Naive B cell (primary cell): Measurements from ENCODE around the gene ATE1. TPM values are rescaled to one million over a fixed set of nuclear protein-coding genes. Genes with fewer than 3 reads are reported as not detected.

Experiments used
- ATAC-seq, 2 donors: fragments of 150-1000 bp; cut with Tn5 transposase; 2 replicates each; pipeline ENCODE4 v1.10.0; 2021; ENCODE audit warnings: low read depth in 2 of 2, mild to moderate bottlenecking in 2 of 2, moderate library complexity in 2 of 2
- DNase-seq: peaks from one replicate; pipeline ENCODE4 v3.0.0; 2022
- H3K27ac Mint-ChIP-seq, 6 donors: one replicate each; pipeline ENCODE4 v1.8.0; 2020 to 2022; ENCODE audit warnings: mild to moderate bottlenecking in 6 of 6, mixed read lengths in 6 of 6, moderate library complexity in 5 of 6, inconsistent platforms in 2 of 6
- H3K27me3 Mint-ChIP-seq, 3 donors: one replicate each; pipeline ENCODE4 v1.8.0; 2021 to 2022; ENCODE audit warnings: mixed read lengths in 3 of 3, mild to moderate bottlenecking in 1 of 3
- H3K36me3 Mint-ChIP-seq, 2 donors: one replicate each; pipeline ENCODE4 v1.8.0; 2020 to 2022; ENCODE audit warnings: mixed read lengths in 2 of 2, inconsistent platforms in 1 of 2, mild to moderate bottlenecking in 1 of 2
- H3K4me1 Mint-ChIP-seq, 3 donors: one replicate each; pipeline ENCODE4 v1.8.0; 2020 to 2022; ENCODE audit warnings: mixed read lengths in 3 of 3, inconsistent platforms in 1 of 3, mild to moderate bottlenecking in 1 of 3, moderate library complexity in 1 of 3
- H3K4me3 Mint-ChIP-seq, 8 donors: one replicate each; pipeline ENCODE4 v1.8.0; 2020 to 2022; ENCODE audit warnings: mild to moderate bottlenecking in 8 of 8, mixed read lengths in 8 of 8, moderate library complexity in 8 of 8, inconsistent platforms in 2 of 8
- H3K9me3 Mint-ChIP-seq, 7 donors: one replicate each; pipeline ENCODE4 v1.8.0; 2020 to 2022; ENCODE audit warnings: mixed read lengths in 7 of 7, mild to moderate bottlenecking in 5 of 7, inconsistent platforms in 2 of 7, moderate library complexity in 1 of 7
- polyA plus RNA-seq, 6 donors: library from polyadenylated mRNA; unstranded; fragments of 300-500 nt; fragmentation: Illumina TruSeq; gene quantifications; one replicate each; pipeline ENCODE4 v1.2.3, GENCODE V29; 2021; ENCODE audit warnings: low read depth in 6 of 6

ATE1 gene
- polyA plus RNA-seq, 6 donors from 2014 or later: 26.2 to 31.3 (median 30.8) TPM

DNA sequence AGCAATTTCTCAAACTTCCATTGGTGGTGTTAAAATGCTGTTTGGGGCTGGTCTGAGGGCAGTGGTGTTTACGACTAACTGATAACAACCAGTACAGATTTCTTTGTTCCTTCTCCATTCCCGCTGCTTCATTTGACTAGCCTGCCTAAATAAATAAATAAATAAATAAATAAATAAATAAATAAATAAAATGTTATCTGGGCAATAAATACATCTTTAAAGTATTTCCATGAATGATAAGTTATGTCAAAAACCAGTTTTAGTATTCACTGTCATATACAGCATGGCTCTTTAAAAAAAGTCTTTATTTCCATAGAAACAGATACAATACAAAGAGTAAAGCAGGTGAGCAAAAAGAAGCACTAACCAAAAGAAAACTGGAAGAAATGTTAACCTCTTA, 81.3 kb downstream of the ATE1 start:
- Mint-ChIP-seq H3K9me3 (peaks cover 0 to 14% (median 7%) of the 10 kb centered on the region in 7 donors), H3K36me3 (peaks cover 26 to 42% of the 10 kb centered on the region in 2 donors), H3K4me1 (peaks cover 0 to 5% (median 3%) of the 10 kb centered on the region in 3 donors), H3K27ac (no peak overlapping the region), H3K4me3 (no peak overlapping the region), H3K27me3 (no peaks in the 10 kb centered on the region)
- DNase-seq: no peak
- ATAC-seq: no peak

GRCh38 chr10:121845044-121845784, 82.6 kb downstream of the ATE1 start:
- no peaks in the 10 kb centered on the region for H3K27me3 Mint-ChIP-seq
- no peak overlapping the region for H3K27ac Mint-ChIP-seq
- H3K4me1 Mint-ChIP-seq: peaks cover 0 to 5% (median 3%) of the 10 kb centered on the region in 3 donors
- peaks cover 0 to 14% (median 7%) of the 10 kb centered on the region in 7 donors for H3K9me3 Mint-ChIP-seq
- ATAC-seq (no peak), DNase-seq (no peak)
- H3K4me3 Mint-ChIP-seq: no peak overlapping the region
- peaks cover 26 to 37% of the 10 kb centered on the region in 2 donors for H3K36me3 Mint-ChIP-seq

GRCh38 chr10:121844537-121844936, 83.3 kb downstream of the ATE1 start:
- peaks cover 0 to 14% (median 7%) of the 10 kb centered on the region in 7 donors for H3K9me3 Mint-ChIP-seq
- peaks cover 0 to 5% (median 3%) of the 10 kb centered on the region in 3 donors for H3K4me1 Mint-ChIP-seq
- DNase-seq (no peak), ATAC-seq (no peak)
- H3K4me3 Mint-ChIP-seq: no peak overlapping the region
- H3K27me3 Mint-ChIP-seq: no peaks in the 10 kb centered on the region
- peaks cover 19 to 33% of the 10 kb centered on the region in 2 donors for H3K36me3 Mint-ChIP-seq
- no peak overlapping the region for H3K27ac Mint-ChIP-seq

DNA sequence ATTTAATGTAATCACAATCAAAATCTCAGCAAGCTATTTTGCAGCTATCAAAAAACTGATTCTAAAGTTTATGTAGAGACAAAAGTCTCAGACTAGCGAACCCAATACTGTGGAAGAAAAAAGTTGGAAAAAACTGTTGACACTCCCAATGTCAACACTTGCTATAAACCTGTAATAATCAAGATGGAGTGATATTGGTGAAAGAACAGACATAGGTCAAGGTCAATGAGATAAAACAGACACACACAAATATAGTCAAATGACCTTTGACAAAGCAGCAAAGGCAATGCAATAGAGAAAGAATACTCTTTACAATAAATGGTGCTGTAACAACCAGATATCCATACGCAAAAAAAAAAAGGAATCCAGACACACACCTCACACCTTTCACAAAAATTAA, 84.5 kb downstream of the ATE1 start:
- Mint-ChIP-seq H3K4me3 (no peak overlapping the region), H3K9me3 (peaks cover 0 to 14% (median 7%) of the 10 kb centered on the region in 7 donors), H3K36me3 (peaks cover 15 to 30% of the 10 kb centered on the region in 2 donors), H3K27ac (no peak overlapping the region), H3K4me1 (peaks cover 0 to 6% (median 5%) of the 10 kb centered on the region in 3 donors), H3K27me3 (no peaks in the 10 kb centered on the region)
- ATAC-seq (no peak), DNase-seq (no peak)

- Mint-ChIP-seq H3K27me3 (no peaks in the 10 kb centered on the region), H3K9me3 (peaks cover 0 to 14% (median 7%) of the 10 kb centered on the region in 7 donors), H3K4me3 (no peak overlapping the region), H3K27ac (no peak overlapping the region), H3K36me3 (peaks cover 18 to 37% of the 10 kb centered on the region in 2 donors), H3K4me1 (peaks cover 0 to 6% (median 5%) of the 10 kb centered on the region in 3 donors)
- no peak for ATAC-seq
- DNase-seq: no peak
Observed at GRCh38 chr10:121841862-121842261, 86.0 kb downstream of the ATE1 start.

DNA sequence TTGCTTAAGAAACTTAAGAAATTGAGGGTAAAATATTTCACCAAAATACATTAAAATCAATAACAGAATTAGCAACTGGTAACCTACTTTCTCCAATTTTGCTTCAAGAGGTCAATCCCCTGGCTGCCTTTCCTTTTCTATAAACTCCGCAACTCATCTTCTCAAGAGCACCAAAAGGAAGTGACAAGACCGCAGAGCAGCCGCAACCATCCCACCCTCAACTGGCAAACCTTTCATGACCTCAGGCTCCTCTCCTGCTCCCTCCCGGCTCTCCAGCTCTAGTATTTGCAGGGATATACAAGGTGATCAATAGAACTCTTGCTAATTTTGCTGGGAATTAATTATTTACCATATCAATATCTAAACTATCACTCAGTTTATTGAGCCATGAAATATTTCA, 88.9 kb downstream of the ATE1 start:
- no peak overlapping the region for H3K27ac Mint-ChIP-seq
- H3K4me1 Mint-ChIP-seq: peaks cover 0 to 12% (median 8%) of the 10 kb centered on the region in 3 donors
- no peaks in the 10 kb centered on the region for H3K27me3 Mint-ChIP-seq
- H3K9me3 Mint-ChIP-seq: no peaks in the 10 kb centered on the region
- ATAC-seq (no peak), DNase-seq (no peak)
- peaks cover 16 to 24% of the 10 kb centered on the region in 2 donors for H3K36me3 Mint-ChIP-seq
- no peak overlapping the region for H3K4me3 Mint-ChIP-seq

- no peak for DNase-seq
- Mint-ChIP-seq H3K27me3 (no peaks in the 10 kb centered on the region), H3K4me1 (peaks cover 4 to 16% (median 13%) of the 10 kb centered on the region in 3 donors), H3K36me3 (peaks cover 16 to 24% of the 10 kb centered on the region in 2 donors), H3K27ac (peak overlapping the region in 1 of 6 donors; percentile 12), H3K4me3 (no peak overlapping the region), H3K9me3 (no peaks in the 10 kb centered on the region)
- ATAC-seq: no peak
Observed at GRCh38 chr10:121838149-121838548, 89.7 kb downstream of the ATE1 start.

DNA sequence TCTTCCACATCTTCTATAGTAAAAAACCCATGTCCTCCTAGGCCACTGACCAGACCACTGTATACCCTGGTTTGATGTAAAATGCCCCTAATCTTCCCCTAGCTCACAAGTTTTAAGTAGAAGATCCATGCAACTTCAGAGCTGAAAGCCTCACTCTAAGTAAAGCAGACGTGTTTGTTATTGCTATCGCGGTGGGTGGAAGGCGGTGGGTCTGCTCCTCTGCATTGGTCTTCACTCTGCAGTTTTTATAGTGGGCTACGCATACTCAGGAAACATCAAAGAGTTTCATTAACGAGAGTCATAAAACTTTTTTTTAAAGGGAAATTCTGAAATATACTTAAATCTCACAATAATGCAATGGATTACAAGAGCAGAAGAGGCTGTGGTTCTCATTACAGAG, 91.7 kb downstream of the ATE1 start:
- peak overlapping the region in 2 of 6 donors; percentile 5 to 43 for H3K27ac Mint-ChIP-seq
- no peaks in the 10 kb centered on the region for H3K27me3 Mint-ChIP-seq
- DNase-seq: no peak
- H3K9me3 Mint-ChIP-seq: no peaks in the 10 kb centered on the region
- peaks cover 16 to 29% of the 10 kb centered on the region in 2 donors for H3K36me3 Mint-ChIP-seq
- no peak for ATAC-seq
- no peak overlapping the region for H3K4me3 Mint-ChIP-seq
- H3K4me1 Mint-ChIP-seq: peaks cover 4 to 16% (median 10%) of the 10 kb centered on the region in 3 donors

GRCh38 chr10:121835376-121835775, 92.5 kb downstream of the ATE1 start:
- ATAC-seq: no peak
- Mint-ChIP-seq H3K27me3 (no peaks in the 10 kb centered on the region), H3K4me1 (peaks cover 4 to 16% (median 10%) of the 10 kb centered on the region in 3 donors), H3K9me3 (no peaks in the 10 kb centered on the region), H3K4me3 (no peak overlapping the region), H3K36me3 (peaks cover 17 to 31% of the 10 kb centered on the region in 2 donors), H3K27ac (peak overlapping the region in 1 of 6 donors; percentile 43)
- no peak for DNase-seq

- H3K4me1 Mint-ChIP-seq: peaks cover 4 to 16% (median 10%) of the 10 kb centered on the region in 3 donors
- no peaks in the 10 kb centered on the region for H3K9me3 Mint-ChIP-seq
- peaks cover 24 to 37% of the 10 kb centered on the region in 2 donors for H3K36me3 Mint-ChIP-seq
- no peak for ATAC-seq
- no peak overlapping the region for H3K4me3 Mint-ChIP-seq
- H3K27me3 Mint-ChIP-seq: no peaks in the 10 kb centered on the region
- no peak overlapping the region for H3K27ac Mint-ChIP-seq
- no peak for DNase-seq
Observed at GRCh38 chr10:121834757-121835156, 93.1 kb downstream of the ATE1 start.

GRCh38 chr10:121833387-121833786, 94.4 kb downstream of the ATE1 start:
- Mint-ChIP-seq H3K27ac (peak overlapping the region in 3 of 6 donors; percentile 19 to 29 (median 21)), H3K36me3 (peaks cover 32 to 34% of the 10 kb centered on the region in 2 donors)

GRCh38 chr10:121832647-121833046, 95.2 kb downstream of the ATE1 start:
- DNase-seq (no peak), ATAC-seq (no peak)
- no peak overlapping the region for H3K27ac Mint-ChIP-seq
- H3K36me3 Mint-ChIP-seq: peaks cover 28 to 37% of the 10 kb centered on the region in 2 donors
- H3K9me3 Mint-ChIP-seq: peaks cover 0 to under 1% (median 0%) of the 10 kb centered on the region in 7 donors
- H3K4me3 Mint-ChIP-seq: no peak overlapping the region
- peaks cover 4 to 16% (median 7%) of the 10 kb centered on the region in 3 donors for H3K4me1 Mint-ChIP-seq
- H3K27me3 Mint-ChIP-seq: no peaks in the 10 kb centered on the region

More at GRCh38 chr10:121833387-121833786, 94.4 kb downstream of the ATE1 start:
- Mint-ChIP-seq H3K4me3 (no peak overlapping the region), H3K9me3 (no peaks in the 10 kb centered on the region), H3K27me3 (no peaks in the 10 kb centered on the region), H3K4me1 (peaks cover 4 to 16% (median 7%) of the 10 kb centered on the region in 3 donors)
- no peak for ATAC-seq
- DNase-seq: no peak

GRCh38 chr10:121831777-121832176, 96.1 kb downstream of the ATE1 start:
- ATAC-seq (no peak), DNase-seq (no peak)
- no peaks in the 10 kb centered on the region for H3K27me3 Mint-ChIP-seq
- no peak overlapping the region for H3K27ac Mint-ChIP-seq
- peaks cover 0 to 9% (median 0%) of the 10 kb centered on the region in 7 donors for H3K9me3 Mint-ChIP-seq
- H3K36me3 Mint-ChIP-seq: peaks cover 28 to 38% of the 10 kb centered on the region in 2 donors
- no peak overlapping the region for H3K4me3 Mint-ChIP-seq
- H3K4me1 Mint-ChIP-seq: peaks cover 4 to 16% (median 7%) of the 10 kb centered on the region in 3 donors

DNA sequence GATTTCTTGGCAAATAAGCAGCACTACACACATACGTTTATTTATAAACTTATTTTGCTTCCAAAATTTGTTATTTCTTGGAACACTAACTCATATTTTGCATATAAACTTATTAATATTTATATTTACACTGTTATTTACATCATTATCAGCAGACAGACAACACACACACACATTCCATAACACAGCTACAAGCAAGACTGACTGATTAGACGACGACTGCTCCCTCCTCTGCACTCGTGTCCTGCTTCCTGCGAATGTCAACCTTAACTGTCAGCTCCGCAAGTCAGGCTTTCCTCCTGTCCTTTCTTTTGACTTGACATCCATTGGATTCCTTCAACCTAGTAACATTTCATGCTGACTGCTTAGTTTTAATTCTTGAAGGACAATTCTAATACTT, 96.6 kb downstream of the ATE1 start:
- H3K4me3 Mint-ChIP-seq: no peak overlapping the region
- H3K9me3 Mint-ChIP-seq: peaks cover 0 to 10% (median 0%) of the 10 kb centered on the region in 7 donors
- H3K27me3 Mint-ChIP-seq: no peaks in the 10 kb centered on the region
- H3K27ac Mint-ChIP-seq: peak overlapping the region in 1 of 6 donors; percentile 71
- H3K36me3 Mint-ChIP-seq: peaks cover 26 to 38% of the 10 kb centered on the region in 2 donors
- DNase-seq (no peak), ATAC-seq (no peak)
- peaks cover 4 to 16% (median 7%) of the 10 kb centered on the region in 3 donors for H3K4me1 Mint-ChIP-seq
